Measurements from ENCODE around the gene AOPEP. TPM values are rescaled to one million over a fixed set of nuclear protein-coding genes. Genes with fewer than 3 reads are reported as not detected.
"Not testable (repeated sequence)": the region's sequence is repeated elsewhere in the genome, so short reads cannot be mapped to it uniquely, and the experiment has no call there.

AOPEP gene
- total and polyA plus RNA-seq, 2 donors (not counting 1 experiment from before 2014, with no cell fraction given): 66.1 to 94.1 TPM

DNA sequence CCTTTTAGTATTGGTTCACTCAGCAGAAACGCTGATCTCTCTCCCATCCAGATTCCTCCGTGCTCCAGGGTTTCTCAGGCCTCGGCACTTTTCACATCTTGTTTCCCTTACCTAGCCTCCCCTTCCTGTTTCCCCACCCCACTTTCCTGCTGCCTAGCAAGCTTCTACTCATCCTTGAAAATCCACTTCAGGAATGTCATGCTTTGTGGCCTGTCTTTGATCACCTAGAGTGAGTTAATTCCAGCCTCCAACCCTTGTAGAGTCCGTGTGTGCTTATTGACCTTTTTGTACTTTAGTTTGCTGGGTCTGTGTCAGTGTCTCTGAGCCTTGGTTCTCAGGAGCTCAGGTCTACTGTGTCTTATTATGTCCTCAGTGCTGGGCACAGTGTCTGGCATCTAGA lies 116.6 kb downstream of the AOPEP start:
- Histone ChIP-seq H3K27me3 (ENCODE audit: control insufficient read depth, insufficient read depth, low read length) (no peaks in the 10 kb centered on the region), H4K20me1 (ENCODE audit: control insufficient read depth, extremely low read depth, insufficient read depth, low read length) (no peaks in the 10 kb centered on the region), H3K4me1 (ENCODE audit: control insufficient read depth, extremely low read depth, insufficient read depth, low read length) (no peaks in the 10 kb centered on the region), H3K4me2 (ENCODE audit: extremely low read depth, insufficient read depth, low read length) (no peak overlapping the region), H3K9ac (ENCODE audit: insufficient read depth, low read length) (no peak overlapping the region), H3K27ac (ENCODE audit: insufficient read depth, low read length) (no peak overlapping the region), H3K9me3 (ENCODE audit: control insufficient read depth, insufficient read depth, low read depth, low read length) (no peaks in the 10 kb centered on the region), H2AFZ (ENCODE audit: low read length) (no peak overlapping the region), H3K79me2 (ENCODE audit: control insufficient read depth, insufficient read depth, low read length) (no peaks in the 10 kb centered on the region), H3K4me3 (replicated peaks in 1 of 4; ENCODE audit: control extremely low read depth in 1 of 4, insufficient read depth in 1 of 4, low read depth in 3 of 4, low read length in 4 of 4) (no peak overlapping the region), H3K36me3 (ENCODE audit: control insufficient read depth, insufficient read depth, low read length) (no peaks in the 10 kb centered on the region)
- DNase-seq (ENCODE audit: low read depth in 2 of 2): no peak
- TF ChIP-seq, protein P1, sequence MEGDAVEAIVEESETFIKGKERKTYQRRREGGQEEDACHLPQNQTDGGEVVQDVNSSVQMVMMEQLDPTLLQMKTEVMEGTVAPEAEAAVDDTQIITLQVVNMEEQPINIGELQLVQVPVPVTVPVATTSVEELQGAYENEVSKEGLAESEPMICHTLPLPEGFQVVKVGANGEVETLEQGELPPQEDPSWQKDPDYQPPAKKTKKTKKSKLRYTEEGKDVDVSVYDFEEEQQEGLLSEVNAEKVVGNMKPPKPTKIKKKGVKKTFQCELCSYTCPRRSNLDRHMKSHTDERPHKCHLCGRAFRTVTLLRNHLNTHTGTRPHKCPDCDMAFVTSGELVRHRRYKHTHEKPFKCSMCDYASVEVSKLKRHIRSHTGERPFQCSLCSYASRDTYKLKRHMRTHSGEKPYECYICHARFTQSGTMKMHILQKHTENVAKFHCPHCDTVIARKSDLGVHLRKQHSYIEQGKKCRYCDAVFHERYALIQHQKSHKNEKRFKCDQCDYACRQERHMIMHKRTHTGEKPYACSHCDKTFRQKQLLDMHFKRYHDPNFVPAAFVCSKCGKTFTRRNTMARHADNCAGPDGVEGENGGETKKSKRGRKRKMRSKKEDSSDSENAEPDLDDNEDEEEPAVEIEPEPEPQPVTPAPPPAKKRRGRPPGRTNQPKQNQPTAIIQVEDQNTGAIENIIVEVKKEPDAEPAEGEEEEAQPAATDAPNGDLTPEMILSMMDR (conservative IDR thresholded peaks at IDR 0.05 in 1 of 2, IDR thresholded peaks at IDR 0.05 in 1 of 2; ENCODE audit: low read depth in 1 of 2, low read length in 2 of 2): no peak
- no peak for TF ChIP-seq EZH2 (IDR thresholded peaks at IDR 0.05; ENCODE audit: low read length, missing control alignments)

DNA sequence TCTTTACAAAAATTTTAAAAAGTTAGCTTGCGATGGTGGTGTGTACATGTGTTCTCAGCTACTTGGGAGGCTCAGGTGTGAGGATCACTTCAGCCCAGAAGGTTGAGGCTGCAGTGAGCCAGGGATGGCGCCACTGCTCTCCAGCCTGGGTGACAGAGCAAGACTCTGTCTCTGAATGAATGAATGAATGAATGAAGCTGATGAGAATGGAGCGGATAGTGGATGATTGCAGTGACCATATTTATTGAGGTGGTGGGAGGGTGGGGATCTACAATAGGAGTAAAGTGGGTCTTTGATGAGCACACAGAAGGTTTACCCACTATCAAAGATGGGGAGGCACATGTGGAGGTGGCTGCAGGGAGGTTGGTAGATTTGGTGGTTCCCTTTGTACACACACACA lies 120.2 kb downstream of the AOPEP start:
- H3K4me1 ChIP-seq (ENCODE audit: control insufficient read depth, extremely low read depth, insufficient read depth, low read length): no peaks in the 10 kb centered on the region
- H3K79me2 ChIP-seq (ENCODE audit: control insufficient read depth, insufficient read depth, low read length): no peaks in the 10 kb centered on the region
- no peaks in the 10 kb centered on the region for H3K9me3 ChIP-seq (ENCODE audit: control insufficient read depth, insufficient read depth, low read depth, low read length)
- no peaks in the 10 kb centered on the region for H3K27me3 ChIP-seq (ENCODE audit: control insufficient read depth, insufficient read depth, low read length)
- DNase-seq (ENCODE audit: low read depth in 2 of 2): no peak
- peak overlapping the region; percentile 22 for H3K27ac ChIP-seq (ENCODE audit: insufficient read depth, low read length)
- no peaks in the 10 kb centered on the region for H4K20me1 ChIP-seq (ENCODE audit: control insufficient read depth, extremely low read depth, insufficient read depth, low read length)
- H3K4me3 ChIP-seq (replicated peaks in 1 of 4; ENCODE audit: control extremely low read depth in 1 of 4, insufficient read depth in 1 of 4, low read depth in 3 of 4, low read length in 4 of 4): no peak overlapping the region
- no peak for TF ChIP-seq EZH2 (IDR thresholded peaks at IDR 0.05; ENCODE audit: low read length, missing control alignments)
- TF ChIP-seq, protein P1 (conservative IDR thresholded peaks at IDR 0.05 in 1 of 2, IDR thresholded peaks at IDR 0.05 in 1 of 2; ENCODE audit: low read depth in 1 of 2, low read length in 2 of 2): no peak
- no peaks in the 10 kb centered on the region for H3K36me3 ChIP-seq (ENCODE audit: control insufficient read depth, insufficient read depth, low read length)
- H3K4me2 ChIP-seq (ENCODE audit: extremely low read depth, insufficient read depth, low read length): no peak overlapping the region
- H2AFZ ChIP-seq (ENCODE audit: low read length): no peak overlapping the region
- H3K9ac ChIP-seq (ENCODE audit: insufficient read depth, low read length): no peak overlapping the region

DNA sequence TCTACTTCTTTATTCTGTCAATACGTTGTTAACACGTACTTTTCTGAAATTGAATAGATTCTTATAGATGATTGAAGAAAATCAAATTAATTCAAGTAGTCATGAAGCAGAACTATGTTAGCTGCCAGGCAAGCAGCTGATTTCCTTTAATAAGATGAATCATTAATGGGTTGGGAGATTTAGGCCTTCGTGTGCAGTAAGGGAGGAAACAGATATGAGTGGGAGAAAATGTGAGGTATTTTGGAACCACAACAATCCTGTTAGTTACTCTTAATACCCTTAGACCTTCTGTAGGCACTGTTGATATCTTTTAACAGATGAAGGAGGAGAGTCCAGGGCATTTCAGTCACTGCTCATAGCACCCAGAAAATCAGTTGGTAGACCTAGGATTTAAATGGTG lies 121.0 kb downstream of the AOPEP start:
- no peaks in the 10 kb centered on the region for H3K27me3 ChIP-seq (ENCODE audit: control insufficient read depth, insufficient read depth, low read length)
- no peak overlapping the region for H2AFZ ChIP-seq (ENCODE audit: low read length)
- H3K79me2 ChIP-seq (ENCODE audit: control insufficient read depth, insufficient read depth, low read length): no peaks in the 10 kb centered on the region
- peak; percentile 56 to 96 for DNase-seq (ENCODE audit: low read depth in 2 of 2)
- no peak overlapping the region for H3K4me3 ChIP-seq (replicated peaks in 1 of 4; ENCODE audit: control extremely low read depth in 1 of 4, insufficient read depth in 1 of 4, low read depth in 3 of 4, low read length in 4 of 4)
- no peaks in the 10 kb centered on the region for H4K20me1 ChIP-seq (ENCODE audit: control insufficient read depth, extremely low read depth, insufficient read depth, low read length)
- no peak for TF ChIP-seq EZH2 (IDR thresholded peaks at IDR 0.05; ENCODE audit: low read length, missing control alignments)
- TF ChIP-seq, protein P1 (conservative IDR thresholded peaks at IDR 0.05 in 1 of 2, IDR thresholded peaks at IDR 0.05 in 1 of 2; ENCODE audit: low read depth in 1 of 2, low read length in 2 of 2): no peak
- no peaks in the 10 kb centered on the region for H3K36me3 ChIP-seq (ENCODE audit: control insufficient read depth, insufficient read depth, low read length)
- no peak overlapping the region for H3K4me2 ChIP-seq (ENCODE audit: extremely low read depth, insufficient read depth, low read length)
- no peaks in the 10 kb centered on the region for H3K9me3 ChIP-seq (ENCODE audit: control insufficient read depth, insufficient read depth, low read depth, low read length)
- no peak overlapping the region for H3K9ac ChIP-seq (ENCODE audit: insufficient read depth, low read length)
- H3K4me1 ChIP-seq (ENCODE audit: control insufficient read depth, extremely low read depth, insufficient read depth, low read length): no peaks in the 10 kb centered on the region
- no peak overlapping the region for H3K27ac ChIP-seq (ENCODE audit: insufficient read depth, low read length)

DNA sequence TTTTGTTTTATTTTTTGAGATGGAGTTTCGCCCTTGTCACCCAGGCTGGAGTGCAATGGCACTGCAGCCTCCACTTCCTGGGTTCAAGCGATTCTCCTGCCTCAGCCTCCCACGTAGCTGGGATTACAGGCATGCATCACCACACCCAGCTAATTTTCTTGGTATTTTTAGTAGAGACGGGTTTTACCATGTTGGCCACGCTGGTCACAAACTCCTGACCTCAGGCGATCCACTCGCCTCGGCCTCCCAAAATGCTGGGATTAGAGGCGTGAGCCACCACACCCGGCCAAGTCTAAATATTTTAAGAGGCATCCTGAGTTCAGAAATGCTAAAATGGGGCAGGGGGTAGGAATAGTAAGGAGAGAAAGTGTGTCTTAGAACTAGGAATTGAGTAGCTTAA lies 122.3 kb downstream of the AOPEP start:
- not testable (repeated sequence) for H4K20me1 ChIP-seq (ENCODE audit: control insufficient read depth, extremely low read depth, insufficient read depth, low read length); H3K79me2 ChIP-seq (ENCODE audit: control insufficient read depth, insufficient read depth, low read length); H3K4me2 ChIP-seq (ENCODE audit: extremely low read depth, insufficient read depth, low read length); H3K9me3 ChIP-seq (ENCODE audit: control insufficient read depth, insufficient read depth, low read depth, low read length); H3K4me3 ChIP-seq (replicated peaks in 1 of 4; ENCODE audit: control extremely low read depth in 1 of 4, insufficient read depth in 1 of 4, low read depth in 3 of 4, low read length in 4 of 4); DNase-seq (ENCODE audit: low read depth in 2 of 2); H3K36me3 ChIP-seq (ENCODE audit: control insufficient read depth, insufficient read depth, low read length); H3K27ac ChIP-seq (ENCODE audit: insufficient read depth, low read length); H3K4me1 ChIP-seq (ENCODE audit: control insufficient read depth, extremely low read depth, insufficient read depth, low read length); H3K27me3 ChIP-seq (ENCODE audit: control insufficient read depth, insufficient read depth, low read length); H2AFZ ChIP-seq (ENCODE audit: low read length); H3K9ac ChIP-seq (ENCODE audit: insufficient read depth, low read length)
